ENCODE measurements around the gene KRTAP4-7. TPM values are rescaled to one million over a fixed set of nuclear protein-coding genes. Genes with fewer than 3 reads are reported as not detected.

Gene KRTAP4-7
- total RNA-seq, 2 donors from 2014 or later: not detected

- H3K4me3 Mint-ChIP-seq: no peak overlapping the region
- H3K27ac Mint-ChIP-seq: no peak overlapping the region
- ATAC-seq (no peak), DNase-seq (no peak)
- peaks cover 28% of the 10 kb centered on the region for H3K4me1 Mint-ChIP-seq
- no peaks in the 10 kb centered on the region for H3K36me3 Mint-ChIP-seq (ENCODE audit: low read depth)
- no peaks in the 10 kb centered on the region for H3K9me3 ChIP-seq (ENCODE audit: control insufficient read depth, low read length, poor library complexity, severe bottlenecking)
- H3K27me3 Mint-ChIP-seq: no peaks in the 10 kb centered on the region
These were observed 43.4 kb downstream of the KRTAP4-7 start for GRCh38 chr17:41127371-41127770.

- H3K9me3 ChIP-seq (ENCODE audit: control insufficient read depth, low read length, poor library complexity, severe bottlenecking): no peaks in the 10 kb centered on the region
- no peaks in the 10 kb centered on the region for H3K36me3 Mint-ChIP-seq (ENCODE audit: low read depth)
- no peak for DNase-seq
- H3K27me3 Mint-ChIP-seq: no peaks in the 10 kb centered on the region
- H3K4me3 Mint-ChIP-seq: no peak overlapping the region
- peaks cover 12% of the 10 kb centered on the region for H3K4me1 Mint-ChIP-seq
- no peak for ATAC-seq
- no peak overlapping the region for H3K27ac Mint-ChIP-seq
These were observed 48.0 kb downstream of the KRTAP4-7 start for GRCh38 chr17:41131979-41132378.

DNA sequence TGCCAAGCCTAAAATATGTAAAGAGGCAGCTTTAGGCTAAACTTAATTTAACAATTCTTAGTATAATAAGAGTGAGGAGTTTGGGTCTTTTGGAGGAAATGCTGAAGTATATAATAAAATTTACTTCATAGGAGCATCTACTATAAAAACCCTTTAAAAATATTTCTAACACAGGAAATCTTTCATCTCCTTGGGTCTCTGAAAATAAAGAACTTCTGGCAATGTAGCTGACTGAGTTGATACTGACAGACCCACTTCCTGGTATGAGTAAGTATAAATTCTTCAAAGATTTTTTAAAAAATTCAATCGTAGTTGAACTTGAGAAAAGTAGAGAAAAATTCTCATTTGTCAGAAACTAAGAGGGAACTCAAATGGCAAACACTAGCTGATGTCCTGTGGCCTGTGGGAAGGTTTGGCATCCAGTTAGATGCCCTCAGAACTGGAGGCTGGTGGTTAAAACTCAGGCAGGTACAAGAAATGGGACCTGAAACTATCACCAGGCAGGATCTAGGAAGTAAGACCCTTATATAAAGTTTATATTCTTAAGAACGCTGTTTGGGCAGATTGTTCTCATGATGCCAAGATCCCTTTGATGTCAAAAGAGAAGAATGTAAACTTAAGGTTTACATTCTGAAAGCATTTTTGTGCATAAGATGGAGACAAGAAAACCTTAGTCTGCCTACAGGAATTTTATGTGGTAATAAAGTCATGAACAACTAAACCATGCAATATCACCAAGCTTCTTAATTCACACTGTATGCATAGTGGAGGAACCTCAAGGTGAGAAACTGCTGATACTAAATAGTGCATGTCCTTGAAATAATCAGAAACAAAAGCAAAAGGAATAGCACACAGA, 50.2 kb downstream of the KRTAP4-7 start:
- DNase-seq (no peak), ATAC-seq (peak; percentile 45)
- Mint-ChIP-seq H3K27ac (peak overlapping the region; percentile 63), H3K27me3 (no peaks in the 10 kb centered on the region), H3K36me3 (ENCODE audit: low read depth) (peaks cover 2% of the 10 kb centered on the region), H3K4me1 (peaks cover 12% of the 10 kb centered on the region), H3K4me3 (no peak overlapping the region)
- H3K9me3 ChIP-seq (ENCODE audit: control insufficient read depth, low read length, poor library complexity, severe bottlenecking): no peaks in the 10 kb centered on the region

Other genes starting within 250 kb of the KRTAP4-7 start
- gene KRT12, start 216.9 kb upstream of the KRTAP4-7 start, total RNA-seq: not detected
- gene KRT20, start 198.9 kb upstream of the KRTAP4-7 start, total RNA-seq: not detected
- not detected for gene KRT23, start 146.5 kb upstream of the KRTAP4-7 start, total RNA-seq
- not detected for gene KRT39, start 117.2 kb upstream of the KRTAP4-7 start, total RNA-seq
- gene KRT40, start 99.8 kb upstream of the KRTAP4-7 start, total RNA-seq: not detected
- not detected for gene KRTAP3-3, start 90.0 kb upstream of the KRTAP4-7 start, total RNA-seq
- not detected for gene KRTAP3-2, start 84.2 kb upstream of the KRTAP4-7 start, total RNA-seq
- gene KRTAP3-1, start 75.0 kb upstream of the KRTAP4-7 start, total RNA-seq: not detected
- gene KRTAP1-5, start 56.9 kb upstream of the KRTAP4-7 start, total RNA-seq: not detected
- gene KRTAP1-4, start 54.0 kb upstream of the KRTAP4-7 start, total RNA-seq: not detected
- not detected for gene KRTAP1-3, start 49.3 kb upstream of the KRTAP4-7 start, total RNA-seq
- not detected for gene KRTAP1-1, start 42.7 kb upstream of the KRTAP4-7 start, total RNA-seq
- not detected for gene KRTAP2-1, start 36.8 kb upstream of the KRTAP4-7 start, total RNA-seq
- gene KRTAP2-2, start 28.9 kb upstream of the KRTAP4-7 start, total RNA-seq: not detected
- gene KRTAP2-3, start 24.0 kb upstream of the KRTAP4-7 start, total RNA-seq: not detected
- not detected for gene KRTAP2-4, start 18.3 kb upstream of the KRTAP4-7 start, total RNA-seq
- not detected for gene KRTAP4-8, start 14.0 kb downstream of the KRTAP4-7 start, total RNA-seq
- not detected for gene KRTAP4-16, start 18.1 kb downstream of the KRTAP4-7 start, total RNA-seq
- not detected for gene KRTAP4-9, start 21.2 kb downstream of the KRTAP4-7 start, total RNA-seq
- not detected for gene KRTAP4-11, start 34.2 kb downstream of the KRTAP4-7 start, total RNA-seq
- not detected for gene KRTAP4-12, start 40.0 kb downstream of the KRTAP4-7 start, total RNA-seq
- gene KRTAP4-6, start 56.4 kb downstream of the KRTAP4-7 start, total RNA-seq: not detected
- not detected for gene KRTAP4-5, start 65.7 kb downstream of the KRTAP4-7 start, total RNA-seq
- not detected for gene KRTAP4-4, start 76.6 kb downstream of the KRTAP4-7 start, total RNA-seq
- not detected for gene KRTAP4-3, start 84.1 kb downstream of the KRTAP4-7 start, total RNA-seq
- not detected for gene KRTAP4-2, start 94.1 kb downstream of the KRTAP4-7 start, total RNA-seq
- gene KRTAP4-1, start 100.8 kb downstream of the KRTAP4-7 start, total RNA-seq: not detected
- gene KRTAP9-1, start 105.7 kb downstream of the KRTAP4-7 start, total RNA-seq: not detected
- gene KRTAP9-2, start 142.5 kb downstream of the KRTAP4-7 start, total RNA-seq: not detected
- gene KRTAP9-3, start 148.3 kb downstream of the KRTAP4-7 start, total RNA-seq: not detected
- not detected for gene KRTAP9-8, start 153.8 kb downstream of the KRTAP4-7 start, total RNA-seq
- not detected for gene KRTAP9-4, start 165.5 kb downstream of the KRTAP4-7 start, total RNA-seq
- not detected for gene KRTAP9-9, start 171.2 kb downstream of the KRTAP4-7 start, total RNA-seq
- not detected for gene KRTAP9-6, start 181.2 kb downstream of the KRTAP4-7 start, total RNA-seq
- gene KRTAP9-7, start 191.5 kb downstream of the KRTAP4-7 start, total RNA-seq: not detected
- not detected for gene KRTAP29-1, start 218.7 kb downstream of the KRTAP4-7 start, total RNA-seq
- gene KRTAP16-1, start 225.2 kb downstream of the KRTAP4-7 start, total RNA-seq: under 1 TPM; 0.17 to 0.34 TPM
- gene KRTAP17-1, start 231.6 kb downstream of the KRTAP4-7 start, total RNA-seq: not detected

Data from T-helper 17 cell (primary cell).